Fibroblast of peridontal ligament (primary cell): ENCODE results near the gene SULT1A3.
"Not testable (repeated sequence)": the region's sequence is repeated elsewhere in the genome, so short reads cannot be mapped to it uniquely, and the experiment has no call there.

ENCODE experiments used
- DNase-seq: peaks from one replicate; pipeline ENCODE4 v3.0.0-alpha.2; 2010; ENCODE audit errors: extremely low read depth

Gene SULT1A3

DNA sequence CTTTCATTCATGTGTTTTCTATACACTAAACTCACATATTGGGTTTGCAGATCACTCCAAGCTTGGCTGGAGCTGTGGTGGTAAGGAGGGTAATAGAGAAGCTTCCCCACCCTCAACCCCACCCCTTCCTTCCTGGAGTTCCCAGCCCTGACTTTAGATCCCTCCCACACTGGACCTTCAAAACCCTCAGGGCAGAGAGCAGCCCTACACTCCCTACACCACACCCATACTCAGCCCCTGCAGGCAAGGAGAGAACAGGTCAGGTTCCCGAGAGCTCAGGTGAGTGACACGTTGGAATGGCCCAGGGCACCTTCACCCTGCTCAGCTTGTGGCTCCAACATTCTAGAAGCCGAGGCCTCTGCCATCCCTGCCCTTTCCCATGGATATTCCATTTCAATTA is at the start of gene SULT1A3:
SULT1A3 (plus strand) TSS at position 207 of the 400 bp plus-strand sequence. CDS start 1,474 bp downstream, outside the sequence.
- DNase-seq = not testable (repeated sequence)

DNA sequence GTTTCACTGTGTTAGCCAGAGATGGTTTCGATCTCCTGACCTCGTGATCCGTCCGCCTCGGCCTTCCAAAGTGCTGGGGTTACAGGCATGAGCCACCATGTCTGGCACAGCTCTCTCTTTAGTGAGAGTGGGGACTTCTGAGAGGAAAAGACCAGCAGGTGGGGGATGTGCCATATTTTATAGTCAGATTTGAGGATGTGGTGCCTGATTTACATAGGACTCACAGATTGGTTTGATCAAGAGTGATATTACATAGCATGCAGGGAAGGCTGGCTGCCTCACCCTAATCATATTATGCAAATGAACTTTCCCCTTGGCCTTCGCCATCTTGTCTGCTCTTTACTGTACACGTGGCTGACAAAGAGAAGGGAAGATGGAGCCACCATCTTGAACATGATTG is 48.0 kb upstream of the SULT1A3 start:
- DNase-seq = no peak

DNA sequence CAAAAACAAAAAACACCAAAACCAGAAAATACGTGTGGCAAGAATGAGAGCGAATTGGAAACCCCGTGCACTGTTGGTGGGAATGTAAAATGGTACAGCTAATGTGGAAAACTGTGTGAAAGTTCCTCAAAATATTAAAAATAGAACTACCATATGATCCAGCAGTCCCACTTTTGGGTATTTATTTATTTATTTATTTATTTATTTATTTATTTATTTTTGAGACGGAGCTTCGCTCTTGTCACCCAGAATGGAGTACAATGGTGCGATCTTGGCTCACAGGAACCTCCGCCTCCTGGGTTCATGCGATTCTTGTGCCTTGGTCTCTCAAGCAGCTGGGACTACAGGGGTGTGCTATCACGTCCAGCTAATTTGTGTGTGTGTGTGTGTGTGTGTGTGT is 46.5 kb upstream of the SULT1A3 start:
- DNase-seq = no peak

- no peak for DNase-seq
These were observed 43.9 kb upstream of the SULT1A3 start for GRCh38 chr16:30155188-30155587.

DNA sequence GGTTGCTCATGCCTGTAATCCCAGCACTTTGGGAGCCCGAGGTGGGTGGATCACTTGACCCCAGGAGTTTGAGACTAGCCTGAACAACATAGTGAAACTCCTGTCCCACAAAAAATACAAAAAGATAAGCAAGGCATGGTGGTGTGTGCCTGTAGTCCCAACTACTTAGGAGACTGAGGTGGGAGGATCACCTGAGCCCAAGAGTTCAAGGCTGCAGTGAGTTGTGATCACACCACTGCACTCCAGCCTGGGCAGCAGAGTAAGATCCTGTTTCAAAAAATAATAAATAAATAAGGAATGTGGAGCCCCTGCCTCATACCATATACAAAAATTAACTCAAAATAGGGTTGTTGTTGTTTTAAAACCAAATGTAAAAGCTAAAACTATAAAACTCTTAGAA is 41.8 kb upstream of the SULT1A3 start:
- DNase-seq = no peak

- DNase-seq = no peak
These were observed 35.5 kb upstream of the SULT1A3 start for GRCh38 chr16:30163538-30163937.

DNA sequence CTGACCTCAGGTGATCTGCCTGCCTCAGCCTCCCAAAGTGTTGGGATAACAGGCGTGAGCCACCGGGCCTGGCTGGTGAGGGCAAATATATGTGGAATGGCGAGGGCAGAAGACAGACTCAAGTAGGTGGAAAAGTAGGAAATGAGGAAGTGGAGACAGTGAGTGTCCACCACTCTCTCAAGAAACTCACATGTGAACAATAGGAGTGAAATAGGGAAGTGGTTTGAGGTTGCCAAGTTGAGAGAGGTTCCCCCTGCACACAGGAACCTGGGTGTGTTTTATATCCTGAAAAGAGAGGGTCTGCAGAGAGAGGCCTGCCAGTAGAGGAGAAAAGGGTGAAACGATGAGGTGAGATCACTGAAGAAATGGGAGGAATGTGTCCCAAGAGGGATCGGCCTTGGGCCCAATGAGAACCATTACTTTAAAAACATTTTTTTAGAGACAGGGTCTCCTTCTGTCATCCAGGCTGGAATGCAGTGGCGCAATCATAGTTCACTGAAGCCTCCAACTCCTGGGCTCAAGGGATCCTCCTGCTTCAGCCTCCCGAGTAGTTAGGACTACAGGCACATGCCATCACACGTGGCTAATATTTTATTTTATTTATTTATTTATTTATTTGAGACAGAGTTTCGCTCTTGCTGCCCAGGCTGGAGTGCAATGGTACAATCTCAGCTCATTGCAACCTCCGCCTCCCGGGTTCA is 32.7 kb upstream of the SULT1A3 start:
- no peak for DNase-seq

- DNase-seq = not testable (repeated sequence)
These were observed 30.3 kb upstream of the SULT1A3 start for GRCh38 chr16:30168746-30169145.

GRCh38 chr16:30169416-30169815 is 29.6 kb upstream of the SULT1A3 start:
- DNase-seq = not testable (repeated sequence)

- not testable (repeated sequence) for DNase-seq
These were observed 28.9 kb upstream of the SULT1A3 start for GRCh38 chr16:30170145-30170544.

- no peak for DNase-seq
These were observed 26.0 kb upstream of the SULT1A3 start for GRCh38 chr16:30173054-30173453.

DNA sequence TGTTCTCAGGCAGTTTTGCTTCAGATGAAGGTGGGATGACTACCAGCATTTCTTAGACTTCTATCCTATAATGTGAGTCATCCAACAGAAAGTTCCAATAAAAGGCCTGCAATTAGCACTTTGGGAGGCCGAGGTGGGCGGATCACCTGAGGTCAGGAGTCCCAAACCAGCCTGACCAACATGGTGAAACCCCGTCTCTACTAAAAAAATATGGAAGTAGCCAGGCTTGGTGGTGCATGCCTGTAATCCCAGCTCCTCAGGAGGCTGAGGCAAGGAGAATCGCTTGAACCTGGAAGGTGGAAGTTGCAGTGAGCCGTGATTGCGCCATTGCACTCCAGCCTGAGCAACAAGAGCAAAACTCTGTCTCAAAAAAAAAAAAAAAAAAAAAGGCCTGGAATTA is 22.2 kb upstream of the SULT1A3 start:
- not testable (repeated sequence) for DNase-seq

GRCh38 chr16:30179195-30179594 is 19.9 kb upstream of the SULT1A3 start:
- no peak for DNase-seq

GRCh38 chr16:30179931-30180330 is 19.1 kb upstream of the SULT1A3 start:
- no peak for DNase-seq

DNA sequence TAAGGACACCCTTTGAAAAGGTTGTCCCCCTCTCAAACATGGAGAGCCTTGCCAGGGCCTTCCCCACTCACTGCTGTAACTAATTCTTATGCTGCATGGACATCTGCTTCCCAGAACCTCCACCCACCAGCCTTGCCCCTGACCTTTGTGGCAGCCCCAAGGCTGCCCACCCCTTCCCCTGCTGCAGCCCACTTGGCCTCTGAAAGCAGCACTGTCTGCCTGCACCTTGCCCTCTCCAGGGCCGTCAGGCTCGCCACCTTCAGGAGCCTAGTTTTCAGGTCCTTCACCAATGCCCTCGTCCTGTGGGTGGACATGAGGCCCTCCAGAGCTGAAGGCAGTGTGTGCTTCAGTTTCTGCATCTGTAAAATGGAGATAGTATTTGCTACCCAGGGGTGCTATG is 18.3 kb upstream of the SULT1A3 start:
- DNase-seq = no peak

DNA sequence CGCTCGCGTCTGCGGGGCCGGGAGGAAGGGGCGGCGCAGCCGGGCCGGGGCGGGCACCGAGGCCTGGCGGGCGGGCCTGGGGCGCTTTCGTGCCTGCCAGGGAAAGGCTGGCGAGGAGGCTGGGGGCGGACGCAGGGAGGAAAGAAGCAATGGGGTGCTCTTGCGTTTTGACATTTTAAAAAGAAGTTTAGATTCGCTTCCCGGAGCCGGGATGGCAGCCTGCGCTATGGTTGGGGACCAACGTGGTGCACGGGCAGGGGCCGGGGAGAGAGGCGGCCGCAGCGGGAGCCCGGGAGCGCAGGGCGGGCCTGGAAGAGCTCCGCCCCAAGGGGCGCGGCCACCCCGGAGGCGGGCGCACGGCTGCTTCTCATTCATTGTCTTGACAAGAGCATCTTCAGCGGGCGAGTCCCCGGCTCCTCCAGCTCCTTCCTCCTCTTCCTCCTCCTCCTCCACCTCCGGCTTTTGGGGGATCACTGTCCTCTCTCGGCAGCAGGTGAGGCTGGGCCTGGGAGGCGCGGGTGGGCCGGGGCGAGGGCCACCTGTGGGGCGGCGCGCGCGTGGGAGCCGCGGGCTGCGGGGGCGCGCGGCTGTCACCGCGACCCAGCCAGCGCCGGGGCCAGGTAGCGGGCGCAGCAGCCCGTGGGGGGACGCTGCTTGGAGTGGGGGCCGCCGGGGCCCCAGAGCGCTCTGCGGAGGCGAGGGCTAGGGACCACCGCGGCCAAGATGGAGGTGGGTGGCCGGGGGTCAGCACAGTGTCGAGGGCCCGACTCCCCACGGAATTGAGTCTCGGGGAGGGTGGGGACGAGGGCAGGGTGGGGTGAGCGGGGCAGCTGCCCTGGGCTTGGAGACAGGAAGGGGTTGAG is 15.6 kb upstream of the SULT1A3 start, which contains the start of gene CORO1A:
CORO1A (plus strand) TSS at position 370 of the 863 bp plus-strand sequence. CDS start 1,608 bp downstream, outside the sequence.
- DNase-seq = peak; percentile 63

DNA sequence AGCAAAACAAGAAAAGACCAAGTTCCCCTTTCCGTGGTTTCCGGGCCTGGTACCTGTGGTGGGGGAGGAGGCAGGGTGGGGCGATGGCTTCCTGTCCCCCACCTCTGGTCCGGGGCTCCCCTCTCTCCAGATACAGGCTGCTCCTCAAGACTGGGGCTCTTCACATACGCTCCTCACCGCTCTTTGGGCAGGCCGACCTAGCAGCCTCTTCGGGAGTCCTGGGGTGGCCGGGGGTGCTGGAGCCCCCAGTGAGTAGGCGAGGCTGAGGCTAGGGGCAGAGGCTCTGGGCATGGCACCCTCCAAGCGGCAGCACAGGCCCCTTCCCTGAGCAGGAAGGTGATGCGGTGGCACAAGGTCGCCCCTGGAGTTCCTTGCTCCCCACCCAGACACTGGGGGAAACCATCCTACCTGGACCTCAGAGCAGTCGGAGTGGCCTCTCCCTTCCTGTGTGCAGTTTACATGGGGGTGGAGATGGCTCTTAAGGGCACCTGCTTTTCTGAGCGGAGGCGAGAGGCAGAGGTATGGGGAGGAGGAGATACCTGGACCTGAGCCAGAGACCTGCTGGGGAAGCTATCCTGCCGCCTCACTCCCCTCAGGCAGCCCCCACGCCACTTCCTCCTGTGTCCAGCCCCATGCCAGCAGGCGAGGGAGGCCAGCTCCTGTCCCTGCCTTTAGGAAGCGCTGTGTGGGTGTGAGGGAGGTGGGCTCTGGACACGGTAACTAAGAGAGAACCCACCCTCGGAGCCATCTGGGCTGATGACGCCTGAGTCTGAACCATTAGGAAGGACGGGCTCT is 14.8 kb upstream of the SULT1A3 start:
- DNase-seq = no peak

- DNase-seq = no peak
These were observed 14.0 kb upstream of the SULT1A3 start for GRCh38 chr16:30184891-30185682.

DNA sequence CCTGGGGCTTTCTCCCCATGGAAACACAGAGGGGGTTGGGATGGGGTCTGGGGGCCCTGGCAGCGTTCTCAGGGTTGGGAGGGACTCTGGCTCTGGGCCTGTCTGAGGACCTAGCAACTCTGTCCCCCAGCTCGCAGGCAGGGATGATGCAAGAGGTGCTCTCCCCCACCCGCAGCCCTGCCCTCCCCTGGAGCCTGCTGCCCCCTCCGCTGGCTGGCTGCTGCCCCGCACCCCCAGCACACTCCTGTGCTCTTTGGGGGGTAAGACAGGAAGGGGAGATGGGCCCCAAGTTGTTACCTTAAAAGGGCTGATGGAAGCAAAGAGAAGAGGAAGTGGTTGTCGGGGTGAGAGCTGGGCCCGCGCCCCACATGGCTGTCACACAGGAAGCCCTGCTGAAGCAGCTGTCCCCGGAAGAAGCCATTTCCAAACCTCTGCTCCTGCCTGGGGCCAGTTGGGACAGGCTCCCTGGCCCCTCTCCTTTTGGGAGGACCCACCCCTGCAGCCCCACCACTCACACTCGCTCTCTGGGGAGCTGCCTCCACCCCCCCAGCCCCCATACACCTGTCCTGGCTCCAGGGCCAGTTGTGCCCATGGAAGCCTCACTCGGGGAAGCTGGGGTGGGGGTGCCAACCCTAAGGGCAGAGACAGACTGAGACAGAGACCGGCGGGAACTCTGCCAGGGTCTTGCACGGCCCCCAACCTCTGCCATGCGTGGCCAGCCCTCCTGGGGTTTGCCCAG is 13.2 kb upstream of the SULT1A3 start:
- DNase-seq = no peak

- no peak for DNase-seq
These were observed 12.6 kb upstream of the SULT1A3 start for GRCh38 chr16:30186444-30186781.
